GM21515 (cell line): ENCODE data around the gene DYSF.
"Not testable (repeated sequence)": the region's sequence is repeated elsewhere in the genome, so short reads cannot be mapped to it uniquely, and the experiment has no call there.

Source experiments
- ATAC-seq: cut with Tn5 transposase; IDR thresholded peaks from one replicate; pipeline ENCODE4 v1.9.1; 2021; ENCODE audit not compliant: unreplicated experiment

Gene DYSF

DNA sequence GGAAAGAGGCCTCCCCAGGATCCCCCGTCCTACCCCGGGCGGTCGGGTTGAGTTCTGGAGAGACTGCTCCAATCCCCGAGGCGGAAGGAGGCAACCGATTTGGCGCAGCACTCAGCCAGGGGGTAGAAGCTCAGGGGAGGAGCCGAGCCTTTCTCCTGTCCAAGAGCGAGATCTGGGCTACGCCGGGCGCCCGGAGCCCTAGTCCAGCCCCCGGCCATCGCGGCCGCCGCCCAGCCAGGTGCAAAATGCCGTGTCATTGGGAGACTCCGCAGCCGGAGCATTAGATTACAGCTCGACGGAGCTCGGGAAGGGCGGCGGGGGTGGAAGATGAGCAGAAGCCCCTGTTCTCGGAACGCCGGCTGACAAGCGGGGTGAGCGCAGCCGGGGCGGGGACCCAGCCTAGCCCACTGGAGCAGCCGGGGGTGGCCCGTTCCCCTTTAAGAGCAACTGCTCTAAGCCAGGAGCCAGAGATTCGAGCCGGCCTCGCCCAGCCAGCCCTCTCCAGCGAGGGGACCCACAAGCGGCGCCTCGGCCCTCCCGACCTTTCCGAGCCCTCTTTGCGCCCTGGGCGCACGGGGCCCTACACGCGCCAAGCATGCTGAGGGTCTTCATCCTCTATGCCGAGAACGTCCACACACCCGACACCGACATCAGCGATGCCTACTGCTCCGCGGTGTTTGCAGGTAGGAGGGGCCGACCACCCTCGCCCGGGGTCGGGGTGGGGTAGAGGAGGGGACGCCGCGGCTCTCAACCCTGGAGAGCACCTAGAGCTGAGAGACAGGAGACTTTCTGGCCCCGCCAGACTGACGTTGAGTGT is at the start of gene DYSF:
Gene DYSF (plus strand): TSS at position 158 of the 817 bp plus-strand sequence.
- no peak for ATAC-seq

GRCh38 chr2:71409611-71410010 is 43.8 kb upstream of the DYSF start:
- ATAC-seq: no peak

DNA sequence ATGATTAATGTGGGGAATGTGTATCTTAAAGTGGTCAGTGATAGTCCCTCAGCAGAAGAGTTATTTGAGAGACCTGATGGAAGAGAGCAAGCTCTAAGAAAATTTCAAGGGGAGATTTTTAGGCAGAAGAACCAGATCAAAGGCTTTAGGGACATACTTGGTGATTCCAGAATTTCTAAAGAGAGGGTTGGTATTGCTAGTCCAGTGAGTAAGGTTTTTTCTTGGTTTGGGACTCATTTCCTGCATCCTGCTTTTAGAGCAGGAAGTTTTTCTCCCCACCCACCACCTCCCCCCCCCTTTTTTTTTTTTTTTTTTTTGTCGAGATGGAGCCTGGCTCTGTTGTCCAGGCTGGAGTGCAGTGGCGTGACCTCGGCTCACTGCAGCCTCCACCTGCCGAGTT is 42.7 kb upstream of the DYSF start:
- ATAC-seq: no peak

GRCh38 chr2:71416866-71417265 is 36.5 kb upstream of the DYSF start:
- not testable (repeated sequence) for ATAC-seq

DNA sequence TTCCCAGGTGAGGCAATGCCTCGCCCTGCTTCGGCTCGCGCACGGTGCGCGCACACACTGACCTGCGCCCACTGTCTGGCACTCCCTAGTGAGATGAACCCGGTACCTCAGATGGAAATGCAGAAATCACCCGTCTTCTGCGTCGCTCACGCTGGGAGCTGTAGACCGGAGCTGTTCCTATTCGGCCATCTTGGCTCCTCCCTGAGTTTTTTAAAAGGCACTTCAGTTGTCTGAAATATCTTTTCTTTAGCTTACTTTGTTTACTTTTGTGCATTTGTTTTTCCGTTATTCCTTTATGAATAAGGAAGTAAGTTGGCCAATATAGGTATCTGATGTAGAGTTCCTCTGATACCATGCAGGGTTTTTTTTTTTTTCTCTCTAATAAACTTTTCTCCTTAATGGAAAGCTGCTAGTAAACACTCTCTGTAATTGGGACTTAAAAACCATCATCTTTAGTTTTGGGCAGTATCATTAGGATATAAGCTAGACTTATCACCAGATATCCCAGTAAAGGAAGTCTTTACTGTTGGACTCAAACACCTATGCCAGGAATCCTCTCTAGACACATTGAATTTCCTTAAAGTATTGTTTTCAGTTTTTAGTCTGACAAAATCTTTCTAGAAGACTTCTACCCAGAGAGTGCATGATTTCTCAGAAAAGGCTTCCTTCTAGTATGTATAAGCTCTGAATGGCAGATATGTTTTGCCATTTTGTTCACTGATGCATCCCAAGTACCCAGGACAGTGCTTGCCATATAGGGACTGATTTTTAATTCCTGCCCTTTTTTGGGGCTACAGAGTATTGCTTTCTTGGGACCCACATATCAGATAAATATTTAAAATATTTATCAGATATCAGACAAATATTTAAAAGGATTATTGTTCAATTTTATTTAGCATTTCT is 35.8 kb upstream of the DYSF start:
- ATAC-seq: no peak

DNA sequence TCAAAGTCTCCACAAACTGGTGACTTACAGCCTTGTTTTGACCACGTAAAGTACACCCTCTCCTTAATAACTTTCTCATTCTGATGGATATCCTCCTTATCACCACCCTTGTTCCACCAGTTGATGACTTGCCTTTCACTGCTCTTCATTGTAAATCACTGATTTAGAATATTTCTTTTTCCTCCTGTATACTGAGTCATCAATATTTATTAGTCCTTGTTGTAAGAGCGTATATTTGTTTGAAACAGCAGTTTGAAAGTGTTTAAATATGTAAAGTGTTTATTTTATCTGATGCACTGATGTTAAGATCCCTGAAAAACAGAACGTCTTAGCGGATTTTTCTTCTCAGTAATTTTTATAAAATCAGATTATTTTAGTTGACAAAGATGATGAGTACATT is 34.2 kb upstream of the DYSF start:
- no peak for ATAC-seq

- ATAC-seq: no peak
These were observed 33.4 kb upstream of the DYSF start for GRCh38 chr2:71419976-71420375.

- no peak for ATAC-seq
These were observed 30.6 kb upstream of the DYSF start for GRCh38 chr2:71422786-71423185.

DNA sequence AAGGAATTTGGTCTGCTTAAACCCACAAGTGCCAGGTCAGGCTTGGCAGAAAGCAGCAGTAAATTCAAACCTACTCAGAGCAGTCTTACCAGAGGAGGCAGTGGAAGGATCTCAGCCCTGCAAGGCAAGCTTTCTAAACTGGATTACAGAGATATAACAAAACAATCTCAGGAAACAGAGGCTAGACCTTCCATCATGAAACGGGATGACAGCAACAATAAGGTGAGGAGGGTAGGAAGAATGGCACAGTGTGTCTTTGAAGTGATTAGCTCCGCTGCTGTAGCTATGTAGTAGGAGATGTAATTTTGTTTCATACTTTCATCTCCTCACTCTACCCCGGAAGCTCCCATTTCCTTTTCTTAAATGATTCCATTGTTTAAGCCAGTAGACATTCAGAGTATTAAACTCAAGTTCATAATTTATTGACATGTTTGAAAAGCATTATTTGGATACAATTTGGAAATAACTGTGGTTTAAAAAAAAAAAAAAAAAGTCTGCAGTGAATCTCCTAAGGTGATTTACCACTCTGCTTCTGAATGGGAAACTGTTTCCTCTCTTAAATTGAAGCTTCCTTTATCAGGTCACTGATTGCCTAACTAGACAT is 29.4 kb upstream of the DYSF start:
- ATAC-seq: no peak

DNA sequence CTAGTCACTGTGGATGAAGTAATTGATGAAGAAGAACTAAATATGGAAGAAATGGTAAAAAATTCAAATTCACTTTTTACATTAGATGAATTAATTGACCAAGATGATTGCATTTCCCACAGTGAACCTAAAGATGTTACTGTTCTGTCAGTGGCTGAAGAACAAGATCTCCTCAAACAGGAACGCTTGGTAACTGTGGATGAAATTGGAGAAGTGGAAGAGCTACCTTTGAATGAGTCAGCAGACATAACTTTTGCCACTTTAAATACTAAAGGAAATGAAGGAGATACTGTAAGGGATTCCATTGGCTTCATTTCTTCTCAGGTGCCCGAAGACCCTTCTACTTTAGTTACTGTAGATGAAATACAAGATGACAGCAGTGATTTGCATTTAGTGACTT is 26.6 kb upstream of the DYSF start:
- ATAC-seq: no peak

DNA sequence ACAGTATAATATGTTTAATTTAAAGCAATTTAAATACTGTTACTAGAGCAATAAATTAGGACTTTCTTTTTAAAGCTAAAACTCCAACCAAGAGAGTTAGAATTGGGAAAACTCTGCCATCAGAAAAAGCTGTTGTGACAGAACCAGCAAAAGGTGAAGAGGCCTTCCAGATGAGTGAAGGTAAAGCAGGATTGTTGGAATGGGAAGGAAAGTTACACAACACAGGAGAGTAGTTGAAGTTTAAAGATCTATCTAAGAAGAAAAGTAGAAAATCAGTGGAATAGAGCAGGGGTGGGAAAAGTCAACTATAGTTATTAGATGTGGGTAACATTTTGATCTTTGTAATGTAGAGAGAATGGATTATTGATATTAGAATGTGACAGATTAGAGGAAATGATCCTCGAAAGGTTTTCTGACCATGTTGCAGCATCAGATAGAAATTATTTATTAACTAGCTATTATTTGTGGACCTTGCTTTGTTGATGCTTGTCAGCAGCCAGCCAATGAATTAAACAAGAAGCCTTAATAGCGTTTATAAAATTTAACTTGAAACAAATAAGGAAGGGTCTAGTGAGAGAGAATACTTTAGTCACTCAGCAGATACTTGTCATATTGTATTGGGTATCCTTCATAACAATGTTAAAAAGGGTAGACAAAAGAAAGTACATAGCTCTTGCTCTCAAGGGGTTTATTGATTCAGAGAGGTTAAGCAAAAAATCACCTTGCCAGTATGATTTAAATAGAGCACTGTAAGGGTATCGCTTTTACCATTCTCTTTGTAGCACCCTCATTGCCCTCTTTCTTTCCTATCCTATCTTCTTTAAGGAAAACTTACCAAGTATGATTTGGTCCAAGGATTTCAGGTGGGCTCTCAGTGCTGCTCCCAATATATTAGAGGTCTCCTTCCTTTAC is 24.6 kb upstream of the DYSF start:
- ATAC-seq: no peak

- ATAC-seq: not testable (repeated sequence)
These were observed 8.2 kb upstream of the DYSF start for GRCh38 chr2:71445142-71445541.

DNA sequence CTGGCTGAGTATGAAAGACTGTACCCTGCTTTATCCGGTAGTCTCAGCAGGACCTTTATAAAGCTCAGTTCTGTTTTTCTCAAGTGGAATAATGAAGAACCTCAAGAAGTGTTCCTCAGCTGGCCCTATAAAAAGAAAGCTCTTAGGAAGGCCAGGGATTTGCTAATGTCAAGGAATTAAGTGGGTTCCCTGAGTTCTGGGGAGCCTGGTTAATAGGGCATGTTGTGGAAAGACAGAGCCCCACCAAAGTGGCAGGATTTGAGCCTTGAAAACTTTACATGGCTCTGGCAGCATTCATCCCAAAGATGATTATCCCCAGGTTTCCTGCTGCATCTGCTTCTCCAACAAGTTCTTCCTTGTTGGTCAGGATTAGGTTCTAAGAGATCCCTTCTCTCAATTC is 6.9 kb upstream of the DYSF start:
- ATAC-seq: no peak

GRCh38 chr2:71449343-71449742 is 4.0 kb upstream of the DYSF start:
- ATAC-seq: no peak

- no peak for ATAC-seq
These were observed 1.7 kb upstream of the DYSF start for GRCh38 chr2:71451705-71452104.

DNA sequence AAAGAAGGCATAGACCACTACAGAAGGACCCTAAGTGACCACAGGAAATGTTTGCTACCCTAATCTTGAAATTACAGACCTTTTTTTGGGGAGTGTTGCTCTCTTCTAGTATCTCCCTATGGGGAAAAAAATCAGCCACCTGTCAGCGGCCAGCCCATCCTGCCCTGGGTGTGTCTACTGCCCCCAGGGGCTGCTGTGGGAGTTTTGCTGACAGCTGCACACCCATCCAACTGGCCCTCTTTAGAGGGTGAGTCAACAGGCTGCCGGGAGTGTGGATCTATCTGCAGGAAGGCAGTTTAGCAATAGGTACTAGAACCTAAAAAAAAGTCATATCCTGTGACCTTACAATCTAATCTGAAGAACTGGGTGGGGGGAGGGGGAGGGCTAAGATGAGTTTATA is 796 bp upstream of the DYSF start:
- ATAC-seq: no peak

DNA sequence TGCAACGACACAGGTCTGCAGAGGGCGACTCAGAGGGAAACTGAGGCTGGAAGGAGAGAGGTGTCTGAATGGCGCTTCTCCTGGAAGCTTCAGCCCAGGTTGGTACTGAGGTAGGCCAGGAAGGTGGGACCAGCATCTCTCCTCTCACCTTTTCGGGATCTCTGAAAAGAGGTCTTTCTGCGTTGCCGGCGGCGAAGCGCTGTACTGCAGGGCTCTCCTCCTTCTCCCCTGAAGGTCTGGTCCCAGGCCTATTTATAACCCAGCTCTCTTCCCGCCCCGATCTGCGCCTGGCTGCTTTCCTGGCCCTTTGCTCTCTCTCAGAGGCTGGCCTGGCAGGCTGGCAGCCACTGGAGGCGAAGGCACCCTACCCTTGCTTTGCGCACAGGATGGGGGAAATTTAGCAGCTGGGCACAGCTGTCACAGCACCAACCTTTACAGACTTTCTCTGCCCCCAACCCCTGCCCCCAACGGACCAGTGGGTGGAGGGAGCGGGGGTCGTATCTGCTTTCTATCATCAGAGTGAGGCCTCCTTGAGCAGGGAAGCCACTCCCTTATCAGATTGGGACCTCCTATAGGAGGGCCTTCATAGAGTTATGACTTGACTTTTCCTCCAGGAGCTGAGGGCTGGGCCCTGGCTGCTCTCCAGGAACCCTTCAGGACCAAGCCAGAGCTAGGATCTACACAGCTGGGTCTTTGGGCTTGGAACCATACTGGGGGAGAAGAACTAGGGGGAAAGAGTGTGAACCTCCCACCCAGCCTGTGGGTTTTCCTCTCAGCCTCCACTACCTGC is 1.1 kb downstream of the DYSF start:
- ATAC-seq: no peak

DNA sequence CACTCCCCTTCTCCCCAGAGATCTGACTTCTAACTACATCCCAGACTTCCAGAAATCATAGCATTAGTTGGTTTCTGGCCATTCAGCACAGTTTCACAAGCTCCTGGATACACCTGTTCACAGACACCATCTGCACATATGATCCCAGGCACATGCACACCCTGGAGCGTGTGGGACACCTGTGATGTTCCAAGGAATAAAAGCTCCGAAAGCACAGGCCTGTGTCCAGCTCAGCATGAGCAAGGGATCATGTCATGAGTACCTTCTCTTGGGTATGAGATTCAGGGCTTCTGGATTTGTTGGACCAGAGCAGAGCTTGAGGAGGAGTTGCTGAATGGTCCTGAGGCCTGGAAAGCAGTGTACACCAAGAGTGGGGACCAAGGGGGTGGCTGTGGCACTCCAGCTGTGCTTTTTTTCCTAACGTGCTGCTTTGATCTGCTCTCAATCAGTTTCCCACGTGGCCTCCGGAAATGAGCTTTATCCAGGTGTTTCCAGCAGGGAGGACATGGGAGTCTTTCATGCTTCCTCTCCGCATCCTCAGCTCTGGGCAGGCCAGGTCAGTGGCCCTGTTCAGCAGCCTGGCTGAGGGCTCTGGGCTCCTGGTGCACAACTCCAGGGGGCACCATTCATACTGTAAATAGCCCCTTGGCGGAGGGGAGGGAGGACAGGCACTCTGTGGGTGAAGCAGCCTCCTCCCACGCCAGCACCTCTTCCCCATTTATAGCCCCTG is 1.8 kb downstream of the DYSF start:
- ATAC-seq: no peak
